GM12878 (cell line): ENCODE results near the gene TJP1. TPM values are rescaled to one million over a fixed set of nuclear protein-coding genes. Genes with fewer than 3 reads are reported as not detected.

Source experiments
- ATAC-seq: fragments of 200-7000 bp; cut with Tn5 transposase; 3 replicates; pipeline ENCODE4 v1.9.1; 2020; ENCODE audit warnings: mild to moderate bottlenecking, moderate library complexity
- BruUV-seq: library from RNA; stranded (reverse); fragments of 400-500 nt; replicated peaks from 2 replicates; lab custom pipeline; 2021; lab: Mats Ljungman, UMichigan
- CTCF ChIA-PET: fragments of 300-600 bp; sonication (Branson Sonifier 250); formaldehyde crosslinking; extraction: SDS; loops from one replicate; lab custom pipeline; 2021; ENCODE audit warnings: inconsistent platforms; lab: Yijun Ruan, JAX
- POLR2A ChIA-PET: fragments of 350-600 bp; formaldehyde crosslinking; extraction: SDS; loops from one replicate; lab custom pipeline; 2021; ENCODE audit warnings: inconsistent platforms; lab: Charles Lee
- RAD21 ChIA-PET: fragments of 300-600 bp; sonication (Branson Sonifier 250); formaldehyde crosslinking; loops from one replicate; lab custom pipeline; 2023; ENCODE audit warnings: antibody characterized with exemption; ENCODE audit not compliant: unreplicated experiment; lab: Charles Lee
- SMC1A ChIA-PET: fragments of 300-600 bp; sonication (Branson Sonifier 250); formaldehyde crosslinking; loops from one replicate; lab custom pipeline; 2023; ENCODE audit not compliant: unreplicated experiment, uncharacterized antibody; lab: Charles Lee
- DNase-seq: peaks from one replicate; pipeline ENCODE4 v3.0.0-alpha.2; 2011; ENCODE audit warnings: low read depth, low spot score
- FAIRE-seq: peaks from 3 replicates; lab custom pipeline; 2011; peaks lifted over from hg19 to GRCh38; lab: Jason Lieb, UNC
- H2AFZ ChIP-seq: 2 replicates; pipeline ENCODE4 v1.6.0; 2011; ENCODE audit warnings: low read depth, low read length, control low read depth; ENCODE audit not compliant: control insufficient read depth
- H3K27ac ChIP-seq: 2 replicates; pipeline ENCODE4 v1.5.1; 2011; ENCODE audit warnings: control low read depth; ENCODE audit not compliant: control insufficient read depth, insufficient read depth
- H3K27me3 ChIP-seq, 2 experiments: replicated peaks in 1 of 2; 2 replicates each; pipeline versions ENCODE4 v1.6.0 to v1.6.1; 2011; ENCODE audit warnings: low read length in 1 of 2; ENCODE audit not compliant: control insufficient read depth in 2 of 2, insufficient read depth in 2 of 2
- H3K36me3 ChIP-seq, 2 experiments: 2 replicates each; pipeline ENCODE4 v1.5.1; 2011; ENCODE audit warnings: low read length in 1 of 2; ENCODE audit not compliant: control insufficient read depth in 2 of 2, insufficient read depth in 2 of 2
- H3K4me1 ChIP-seq: 2 replicates; pipeline ENCODE4 v1.6.1; 2011; ENCODE audit warnings: mild to moderate bottlenecking, low read length, moderate library complexity, mixed read lengths; ENCODE audit not compliant: control insufficient read depth, insufficient read depth
- H3K4me2 ChIP-seq: 2 replicates; pipeline ENCODE4 v1.6.0; 2011; ENCODE audit warnings: control low read depth; ENCODE audit not compliant: control insufficient read depth, insufficient read depth
- H3K4me3 ChIP-seq: fragments of 200-600 bp; sonication (generic); 2 replicates; pipeline ENCODE4 v1.5.1; 2016
- H3K79me2 ChIP-seq: 2 replicates; pipeline ENCODE4 v1.6.0; 2011; ENCODE audit warnings: low read length; ENCODE audit not compliant: control insufficient read depth, insufficient read depth
- H3K9ac ChIP-seq: 2 replicates; pipeline ENCODE4 v1.8.0; 2011; ENCODE audit warnings: low read length, control low read depth, mixed read lengths; ENCODE audit not compliant: control insufficient read depth, insufficient read depth
- H3K9me3 ChIP-seq: replicated peaks from 3 replicates; pipeline ENCODE4 v1.5.1; 2011; ENCODE audit warnings: mild to moderate bottlenecking, low read length; ENCODE audit not compliant: control insufficient read depth, insufficient read depth
- H4K20me1 ChIP-seq: 2 replicates; pipeline ENCODE4 v1.6.0; 2011; ENCODE audit not compliant: control insufficient read depth, insufficient read depth
- E2F8 ChIP-seq: fragments of 450-650 bp; IDR thresholded peaks from 2 replicates; pipeline ENCODE4 v1.6.1; 2018; ENCODE audit warnings: mild to moderate bottlenecking, low read depth, moderate library complexity; ENCODE audit not compliant: partially characterized antibody
- MTA3 ChIP-seq: IDR thresholded peaks from 2 replicates; pipeline ENCODE4 v1.6.1; 2012; ENCODE audit warnings: low read length, inconsistent platforms, borderline replicate concordance
- RCOR1 ChIP-seq: conservative IDR thresholded peaks from 2 replicates; pipeline ENCODE4 v1.6.1; 2012; ENCODE audit warnings: low read depth, low read length, improper control_type of control experiment
- SMAD5 ChIP-seq: IDR thresholded peaks from 2 replicates; pipeline ENCODE4 v1.6.1; 2016; ENCODE audit warnings: antibody characterized with exemption, low read depth
- TBL1XR1 ChIP-seq: IDR thresholded peaks from 2 replicates; pipeline ENCODE4 v1.6.1; 2012; ENCODE audit warnings: low read depth, low read length, improper control_type of control experiment
- WGBS: methylation state at CpG from one replicate; pipeline ENCODE4 v1.1.6; 2016; ENCODE audit warnings: low lambda C conversion rate; ENCODE audit not compliant: insufficient replicate concordance, insufficient coverage; ENCODE audit errors: missing lambda C conversion rate; 5-methylcytosine and 5-hydroxymethylcytosine counted together
- in situ Hi-C: fragments of 300-500 bp; cut with MboI; formaldehyde crosslinking; loops from 9 replicates; pipeline ENCODE4 v1.14.3; 2018; ENCODE audit warnings: mixed read lengths
- intact Hi-C: fragments of 100-400 bp; cut with micrococcal nuclease; formaldehyde crosslinking; loops from one replicate; pipeline ENCODE4 v1.14.2; 2022; ENCODE audit not compliant: unreplicated experiment
- polyA plus RNA-seq, 11 experiments: library from polyadenylated mRNA; depleted of rRNA in 4 of 11; unstranded in 6 of 11; stranded (reverse) in 5 of 11; fragments of >200 nt; fragmentation: Nextera tagmentation in 4 of 11; fragmentation: Illumina TruSeq in 1 of 11; extraction: Ambion mirVana in 4 of 11; extraction: Trizol in 1 of 11; gene quantifications; 1 replicate in 1 of 11; 2 replicates in 10 of 11; pipeline versions ENCODE4 v1.2.1 to v1.2.3, GENCODE V29; 2011 to 2016; ENCODE audit warnings: inconsistent platforms in 2 of 11, missing spikeins in 2 of 11, low read depth in 1 of 11
- total RNA-seq, 4 experiments: library from RNA; depleted of rRNA in 3 of 4; stranded (reverse); fragments of >200 nt in 3 of 4; fragmentation: Illumina TruSeq in 1 of 4; extraction: Trizol in 1 of 4; gene quantifications; 2 replicates each; pipeline versions ENCODE4 v1.2.1 to v1.2.3, GENCODE V29; 2013 to 2021

TJP1 gene
- total and polyA plus RNA-seq, 10 of the 15 experiments (the other 5 are each of a cell fraction or from before 2014, with no cell fraction given): 0.01 to 0.49 (median 0.08) TPM; not detected in 7

GRCh38 chr15:29728418-29728817 is 93.8 kb downstream of the TJP1 start:
- FAIRE-seq (no peak), DNase-seq (no peak), ATAC-seq (no peak)
- H3K79me2 ChIP-seq: no peaks in the 10 kb centered on the region
- in situ Hi-C loops: no loop called here
- H3K27me3 ChIP-seq: no peaks in the 10 kb centered on the region
- BruUV-seq: no TSS peak
- intact Hi-C loops: loop anchor here (5.0 kb wide), 1 partner anchor 51 kb away; no protein-coding TSS in a partner anchor
- ChIA-PET CTCF (interaction anchor here (1.4 kb wide), 1 partner anchor 11 kb away, joined by 3 read pairs; no protein-coding TSS in a partner anchor), RAD21 (no interaction called here), POLR2A (no interaction called here), SMC1A (no interaction called here)
- no peak overlapping the region for H3K4me2 ChIP-seq
- TF ChIP-seq MTA3 (no peak), RCOR1 (no peak), TBL1XR1 (no peak), SMAD5 (no peak), E2F8 (no peak)
- H3K4me1 ChIP-seq: no peaks in the 10 kb centered on the region
- no peak overlapping the region for H3K27ac ChIP-seq
- no peaks in the 10 kb centered on the region for H4K20me1 ChIP-seq
- no peak overlapping the region for H3K9ac ChIP-seq
- no peaks in the 10 kb centered on the region for H3K9me3 ChIP-seq
- no peak overlapping the region for H3K4me3 ChIP-seq
- H2AFZ ChIP-seq: no peak overlapping the region
- WGBS: 21% methylated on average over 2 of the region's 2 CpGs
- no peaks in the 10 kb centered on the region for H3K36me3 ChIP-seq
